HG03432 (cell line): Measurements from ENCODE around the gene NIBAN1.
A peak's percentile ranks its signal among the peaks of the same experiment; 100 is the strongest.
"Not testable (repeated sequence)": the region's sequence is repeated elsewhere in the genome, so short reads cannot be mapped to it uniquely, and the experiment has no call there.

Experiments used
- ATAC-seq: cut with Tn5 transposase; IDR thresholded peaks from one replicate; pipeline ENCODE4 v1.9.1; 2021; ENCODE audit warnings: mild to moderate bottlenecking, moderate library complexity; ENCODE audit not compliant: unreplicated experiment

NIBAN1 gene, protein sequence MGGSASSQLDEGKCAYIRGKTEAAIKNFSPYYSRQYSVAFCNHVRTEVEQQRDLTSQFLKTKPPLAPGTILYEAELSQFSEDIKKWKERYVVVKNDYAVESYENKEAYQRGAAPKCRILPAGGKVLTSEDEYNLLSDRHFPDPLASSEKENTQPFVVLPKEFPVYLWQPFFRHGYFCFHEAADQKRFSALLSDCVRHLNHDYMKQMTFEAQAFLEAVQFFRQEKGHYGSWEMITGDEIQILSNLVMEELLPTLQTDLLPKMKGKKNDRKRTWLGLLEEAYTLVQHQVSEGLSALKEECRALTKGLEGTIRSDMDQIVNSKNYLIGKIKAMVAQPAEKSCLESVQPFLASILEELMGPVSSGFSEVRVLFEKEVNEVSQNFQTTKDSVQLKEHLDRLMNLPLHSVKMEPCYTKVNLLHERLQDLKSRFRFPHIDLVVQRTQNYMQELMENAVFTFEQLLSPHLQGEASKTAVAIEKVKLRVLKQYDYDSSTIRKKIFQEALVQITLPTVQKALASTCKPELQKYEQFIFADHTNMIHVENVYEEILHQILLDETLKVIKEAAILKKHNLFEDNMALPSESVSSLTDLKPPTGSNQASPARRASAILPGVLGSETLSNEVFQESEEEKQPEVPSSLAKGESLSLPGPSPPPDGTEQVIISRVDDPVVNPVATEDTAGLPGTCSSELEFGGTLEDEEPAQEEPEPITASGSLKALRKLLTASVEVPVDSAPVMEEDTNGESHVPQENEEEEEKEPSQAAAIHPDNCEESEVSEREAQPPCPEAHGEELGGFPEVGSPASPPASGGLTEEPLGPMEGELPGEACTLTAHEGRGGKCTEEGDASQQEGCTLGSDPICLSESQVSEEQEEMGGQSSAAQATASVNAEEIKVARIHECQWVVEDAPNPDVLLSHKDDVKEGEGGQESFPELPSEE

DNA sequence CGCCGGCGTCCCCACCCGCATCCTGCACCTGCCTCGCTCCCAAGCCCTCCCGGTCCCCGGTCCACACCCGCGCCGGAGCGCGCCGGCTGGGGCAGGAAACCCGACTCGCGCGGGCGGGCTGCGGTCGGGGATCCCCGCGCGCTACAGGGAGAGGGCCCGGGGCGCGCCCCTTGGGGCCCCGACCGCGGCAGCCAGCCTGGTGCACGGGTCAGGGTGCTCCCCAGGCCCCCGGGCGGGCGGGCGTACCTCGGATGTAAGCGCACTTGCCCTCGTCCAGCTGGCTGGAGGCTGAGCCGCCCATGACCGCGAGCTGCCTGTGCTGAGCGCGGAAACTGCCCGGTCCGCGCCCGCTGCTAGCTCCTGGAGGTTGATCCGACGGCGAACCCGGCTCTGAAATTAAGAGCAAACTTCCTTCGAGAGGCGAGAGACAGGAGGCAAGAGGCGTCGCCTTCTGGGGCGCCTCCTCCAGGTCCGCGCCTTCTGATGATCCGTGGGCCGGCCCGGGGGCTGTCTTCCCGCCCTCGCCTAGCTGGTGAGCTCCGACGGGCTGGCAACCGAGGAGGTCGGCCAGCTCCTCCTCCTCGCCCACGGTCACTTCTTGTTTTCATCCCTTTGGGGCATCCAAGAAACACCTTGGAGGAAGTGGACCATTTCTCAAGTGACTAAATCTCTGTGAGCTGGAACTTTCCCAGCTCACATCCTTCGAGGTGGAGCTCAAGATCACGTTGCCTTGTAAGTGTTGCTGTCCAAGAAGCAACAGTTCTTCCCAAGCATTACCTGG lies at the start of gene NIBAN1:
Gene NIBAN1 (minus strand): TSS at position 453 of the 781 bp plus-strand sequence. CDS start 152 bp downstream, at position 301.
- peak; percentile 73 for ATAC-seq

DNA sequence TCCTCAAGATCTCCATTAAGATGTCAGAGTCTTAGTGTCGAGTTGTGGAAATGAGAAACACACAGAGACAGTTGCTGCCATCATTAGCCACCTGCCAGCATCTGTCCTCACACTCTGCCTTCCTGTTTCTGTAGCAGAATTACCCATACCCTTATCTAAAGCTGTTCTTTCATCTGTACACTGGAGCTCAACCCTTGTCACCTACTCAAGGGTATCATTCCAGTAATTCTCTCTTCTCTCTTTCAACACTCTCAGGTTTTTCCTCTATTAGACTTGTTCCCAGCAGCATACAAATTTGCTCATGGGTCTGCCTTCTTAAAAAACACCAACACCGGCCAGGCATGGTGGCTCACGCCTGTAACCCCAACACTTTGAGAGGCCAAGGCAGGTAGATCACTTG lies 43.7 kb upstream of the NIBAN1 start:
- no peak for ATAC-seq

DNA sequence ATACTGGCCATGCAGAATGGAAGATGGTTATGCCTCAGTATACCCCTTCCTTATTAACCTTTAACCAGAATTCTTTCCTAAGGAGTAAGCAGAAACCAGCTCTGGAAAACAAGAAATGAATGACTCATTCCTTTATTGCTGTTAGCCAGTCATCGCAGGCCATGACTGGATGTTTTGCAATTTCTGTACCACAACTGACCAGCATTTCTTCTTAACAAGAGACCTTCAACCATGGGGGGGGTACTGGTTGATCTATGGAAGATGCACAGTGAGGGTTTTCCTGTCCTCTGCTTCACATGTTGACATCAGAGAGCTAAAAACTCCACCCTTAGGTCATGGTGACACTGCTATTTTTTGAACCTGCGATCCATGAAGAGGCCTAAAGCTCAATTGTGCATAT lies 43.0 kb upstream of the NIBAN1 start:
- ATAC-seq: no peak

DNA sequence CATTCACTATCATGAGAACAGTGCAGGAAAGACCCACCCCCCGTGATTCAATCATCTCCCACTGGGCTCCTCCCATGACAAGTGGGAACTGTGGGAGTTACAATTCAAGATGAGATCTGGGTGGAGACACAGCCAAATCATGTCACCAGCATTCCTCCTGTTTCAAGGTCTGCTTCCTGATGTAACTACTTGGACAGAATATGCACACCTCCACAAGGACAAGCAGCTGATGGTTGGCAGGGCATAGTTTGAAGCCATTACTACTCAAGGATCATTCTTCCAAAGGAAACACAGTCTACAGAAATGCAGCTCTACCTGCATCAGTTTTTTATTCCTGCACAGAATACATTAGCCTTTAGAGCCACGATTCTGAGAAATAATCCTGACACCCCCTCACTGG lies 42.6 kb upstream of the NIBAN1 start:
- ATAC-seq: no peak

DNA sequence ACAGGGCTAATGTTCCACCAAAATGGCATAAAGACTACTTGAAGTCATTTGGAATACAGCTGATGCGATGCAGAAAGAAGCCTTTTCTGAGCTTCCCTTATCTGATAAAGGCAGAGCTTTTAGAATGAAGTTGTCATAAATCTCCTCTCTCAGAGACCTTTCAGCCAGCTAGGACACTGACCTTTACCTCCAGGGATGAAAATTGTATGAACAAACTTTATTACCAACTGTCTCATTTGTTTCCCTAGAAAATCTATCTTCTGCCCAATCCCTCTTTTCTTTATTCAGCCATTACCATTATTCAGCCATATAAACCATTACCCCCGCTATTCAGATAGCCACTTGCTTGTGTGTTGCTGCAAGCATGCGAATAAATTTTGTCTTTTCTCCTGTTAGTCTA lies 41.3 kb upstream of the NIBAN1 start:
- ATAC-seq: no peak

DNA sequence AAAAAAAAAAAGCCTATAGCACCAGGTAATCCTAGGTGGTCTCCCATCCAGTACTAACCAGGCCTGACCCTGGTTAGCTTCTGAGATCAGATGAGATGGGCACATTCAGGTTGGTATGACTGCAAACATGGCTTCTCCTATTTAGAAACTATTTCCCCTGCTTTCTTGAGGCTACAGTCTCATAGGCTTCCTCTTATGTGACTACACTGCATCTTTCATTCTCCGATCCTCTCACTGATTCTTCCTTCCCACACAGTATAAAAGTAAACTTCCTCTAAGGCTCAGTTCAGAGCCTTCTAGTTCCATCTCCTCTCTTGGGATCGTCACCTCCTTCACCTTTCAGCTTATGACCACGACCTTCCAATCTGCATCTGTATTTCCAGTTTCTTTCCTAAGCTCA lies 40.6 kb upstream of the NIBAN1 start:
- no peak for ATAC-seq

DNA sequence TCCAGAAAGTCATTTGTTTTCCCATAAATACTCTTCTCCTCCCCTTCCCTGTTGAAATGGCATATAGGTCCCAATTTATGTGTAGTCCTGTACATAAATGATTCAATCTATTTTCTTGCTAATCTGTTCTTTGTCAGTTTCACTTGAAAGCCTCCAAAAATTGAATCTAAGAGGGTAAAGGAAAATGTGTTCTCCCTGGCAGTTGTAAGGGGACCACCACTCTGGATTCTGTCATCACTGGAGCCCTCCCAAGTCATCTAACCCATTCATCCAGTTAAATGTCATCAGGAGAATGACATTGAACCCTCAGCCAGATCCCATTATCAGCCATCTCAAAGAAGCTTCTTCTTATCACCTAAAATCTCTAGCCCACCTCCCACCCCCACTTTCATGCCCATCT lies 36.1 kb upstream of the NIBAN1 start:
- no peak for ATAC-seq

DNA sequence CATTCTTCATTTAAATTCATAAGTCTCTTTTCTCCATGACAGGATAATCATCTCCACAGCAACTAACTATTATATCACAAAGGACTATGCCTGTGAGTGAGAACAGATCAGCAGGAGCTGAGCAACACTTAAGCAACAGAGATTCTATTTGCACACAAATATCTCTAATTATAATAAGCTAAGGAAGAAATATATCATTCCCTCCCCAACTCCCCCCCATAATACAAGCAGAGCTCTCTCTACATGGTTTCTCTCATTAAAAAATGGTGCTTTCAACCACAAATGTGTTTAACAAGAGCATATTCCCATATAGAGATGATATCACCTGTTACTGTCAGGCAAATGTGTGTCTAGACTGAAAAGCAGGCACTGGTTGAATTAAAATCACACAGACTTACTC lies 34.5 kb upstream of the NIBAN1 start:
- no peak for ATAC-seq

DNA sequence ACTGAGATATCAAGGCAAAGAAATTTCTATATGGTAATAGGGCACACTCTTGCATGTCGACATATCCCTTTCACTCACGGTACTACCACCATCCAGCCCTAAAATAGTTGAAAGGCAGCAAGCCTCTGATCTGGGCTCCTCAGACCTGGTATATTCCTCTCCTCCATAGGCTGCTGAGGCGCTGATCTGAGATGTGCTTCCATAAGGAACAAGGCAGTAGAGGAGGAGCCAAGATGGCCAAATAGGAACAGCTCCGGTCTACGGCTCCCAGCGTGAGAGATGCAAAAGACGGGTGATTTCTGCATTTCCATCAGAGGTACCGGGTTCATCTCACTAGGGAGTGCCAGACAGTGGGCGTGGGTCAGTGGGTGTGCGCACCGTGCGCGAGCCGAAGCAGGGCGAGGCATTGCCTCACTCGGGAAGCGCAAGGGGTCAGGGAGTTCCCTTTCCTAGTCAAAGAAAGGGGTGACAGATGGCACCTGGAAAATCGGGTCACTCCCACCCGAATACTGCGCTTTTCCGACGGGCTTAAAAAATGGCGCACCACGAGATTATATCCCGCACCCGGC lies 27.1 kb upstream of the NIBAN1 start:
- not testable (repeated sequence) for ATAC-seq

DNA sequence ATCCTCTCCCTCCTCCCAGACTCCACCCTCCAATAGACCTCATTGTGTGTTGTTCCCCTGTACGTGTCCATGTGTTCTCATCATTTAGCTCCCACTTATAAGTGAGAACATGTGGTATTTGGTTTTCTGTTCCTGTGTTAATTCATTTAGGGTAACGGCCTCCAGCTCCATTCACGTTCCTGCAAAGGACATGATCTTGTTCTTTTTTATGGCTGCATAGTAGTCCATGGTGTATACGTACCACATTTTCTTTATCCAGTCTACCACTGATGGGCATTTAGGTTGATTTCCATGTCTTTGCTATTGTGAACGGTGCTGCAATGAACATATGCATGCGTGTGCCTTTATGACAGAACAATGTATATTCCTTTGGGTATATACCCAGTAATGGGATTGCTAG lies 25.7 kb upstream of the NIBAN1 start:
- not testable (repeated sequence) for ATAC-seq

DNA sequence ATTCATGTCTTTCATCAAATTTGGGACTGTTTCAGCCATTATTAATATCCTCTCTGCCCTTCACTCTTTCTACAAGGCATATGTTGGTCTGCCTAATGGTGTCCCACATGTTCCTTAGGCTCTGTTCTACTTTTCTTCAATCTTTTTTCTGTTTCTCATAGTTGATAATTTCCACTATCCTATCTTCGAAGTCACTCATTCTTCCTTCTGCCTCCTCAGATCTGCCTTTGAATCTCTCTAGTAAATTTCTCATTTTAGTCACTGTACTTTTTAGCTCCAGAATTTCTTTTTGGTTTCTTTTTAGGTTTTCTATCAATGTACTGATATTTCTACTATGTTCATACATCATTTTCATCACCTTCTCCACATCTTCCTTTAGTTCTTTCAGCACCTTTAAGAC lies 20.0 kb upstream of the NIBAN1 start:
- ATAC-seq: no peak

DNA sequence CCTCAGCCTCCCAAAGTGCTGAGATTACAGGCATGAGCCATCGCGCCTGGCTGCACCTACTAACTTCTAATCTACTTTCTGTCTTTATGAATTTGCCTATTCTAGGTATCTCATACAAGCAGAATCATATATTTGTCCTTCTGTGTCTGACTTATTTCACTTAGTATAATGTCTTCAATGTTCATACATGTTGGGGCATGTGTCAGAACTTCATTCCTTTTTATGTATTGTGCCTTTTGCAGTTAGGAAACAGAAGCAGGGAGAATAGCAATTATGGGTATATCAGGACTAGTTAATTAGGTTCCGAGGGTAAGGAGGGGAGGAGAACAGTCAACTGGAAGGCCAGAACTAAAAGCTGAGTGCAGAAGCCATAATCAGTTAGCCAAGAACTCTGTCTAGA lies 18.0 kb upstream of the NIBAN1 start:
- no peak for ATAC-seq

DNA sequence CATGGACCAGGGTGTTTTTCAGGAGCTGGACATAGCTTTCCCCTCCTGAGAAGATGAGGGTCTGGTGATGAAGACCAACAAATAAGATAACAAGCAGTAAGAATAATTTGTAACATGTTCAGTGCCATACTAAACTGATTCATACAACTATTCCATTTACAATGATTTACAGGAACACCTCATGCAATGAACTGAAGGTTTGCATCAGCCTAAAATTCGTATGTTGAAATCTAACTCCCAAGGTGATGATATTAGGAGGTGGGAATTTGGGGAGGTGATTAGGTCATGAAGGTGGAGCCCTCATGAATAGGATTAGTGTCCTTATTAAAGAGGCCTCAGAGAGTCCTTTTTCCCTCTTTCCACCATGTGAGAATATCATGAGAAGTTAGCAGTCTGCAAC lies 15.9 kb upstream of the NIBAN1 start:
- ATAC-seq: no peak

DNA sequence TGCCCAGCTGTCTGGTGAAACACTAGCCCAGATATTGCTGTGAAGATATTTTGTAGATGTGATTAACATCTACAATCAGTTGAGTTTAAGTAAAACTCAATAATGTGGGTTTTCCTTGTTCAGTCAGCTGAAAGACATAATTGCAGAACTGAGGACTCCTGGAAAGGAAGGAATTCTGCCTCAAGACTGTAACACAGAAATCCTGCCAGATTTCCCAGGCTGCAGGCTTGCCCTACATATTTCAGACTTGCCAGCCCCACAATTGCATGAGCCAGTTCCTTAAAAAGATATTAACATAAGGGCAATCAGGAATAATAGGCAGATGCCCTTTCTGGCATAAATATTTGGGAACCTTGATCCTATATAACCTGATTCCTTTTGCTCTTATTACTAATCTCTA lies 14.2 kb upstream of the NIBAN1 start:
- ATAC-seq: no peak

DNA sequence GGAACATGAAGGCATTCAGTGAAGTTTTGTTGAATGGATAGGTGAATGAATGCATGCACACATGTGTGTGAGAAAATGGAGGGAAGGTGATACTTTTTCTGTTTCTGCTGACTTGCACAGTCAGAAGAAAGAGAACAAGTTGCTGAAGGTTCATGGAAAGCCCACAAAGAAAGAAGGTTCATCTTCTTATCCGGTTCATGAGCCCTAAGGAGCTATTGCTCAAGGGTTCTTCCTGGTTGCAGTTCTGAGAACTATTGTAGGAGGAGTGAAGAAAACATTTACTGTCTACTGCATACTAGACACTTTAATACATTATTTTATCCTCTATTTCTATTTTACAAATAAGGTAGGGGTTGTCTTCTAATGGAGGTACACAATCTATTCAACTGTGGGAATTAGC lies 13.4 kb upstream of the NIBAN1 start:
- no peak for ATAC-seq

DNA sequence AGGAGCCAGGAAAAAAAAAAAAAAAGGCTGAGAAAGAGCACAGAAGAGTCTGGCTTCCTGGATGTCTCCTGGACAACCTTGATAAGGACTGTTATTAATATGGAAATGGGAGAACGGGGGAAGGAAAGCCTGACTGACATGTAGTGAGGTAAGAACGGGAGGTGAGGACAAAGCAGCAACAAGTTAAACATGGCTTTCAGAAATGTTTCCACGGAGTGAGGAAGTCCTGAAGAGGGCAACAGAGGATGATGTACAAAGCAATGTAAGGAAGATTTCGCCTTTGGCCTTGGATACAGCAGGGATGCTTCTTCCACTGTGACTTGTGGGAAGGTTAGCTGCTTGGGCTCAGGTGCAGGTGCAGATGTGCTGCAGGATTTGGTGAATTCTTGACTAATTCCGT lies 11.9 kb upstream of the NIBAN1 start:
- ATAC-seq: no peak

DNA sequence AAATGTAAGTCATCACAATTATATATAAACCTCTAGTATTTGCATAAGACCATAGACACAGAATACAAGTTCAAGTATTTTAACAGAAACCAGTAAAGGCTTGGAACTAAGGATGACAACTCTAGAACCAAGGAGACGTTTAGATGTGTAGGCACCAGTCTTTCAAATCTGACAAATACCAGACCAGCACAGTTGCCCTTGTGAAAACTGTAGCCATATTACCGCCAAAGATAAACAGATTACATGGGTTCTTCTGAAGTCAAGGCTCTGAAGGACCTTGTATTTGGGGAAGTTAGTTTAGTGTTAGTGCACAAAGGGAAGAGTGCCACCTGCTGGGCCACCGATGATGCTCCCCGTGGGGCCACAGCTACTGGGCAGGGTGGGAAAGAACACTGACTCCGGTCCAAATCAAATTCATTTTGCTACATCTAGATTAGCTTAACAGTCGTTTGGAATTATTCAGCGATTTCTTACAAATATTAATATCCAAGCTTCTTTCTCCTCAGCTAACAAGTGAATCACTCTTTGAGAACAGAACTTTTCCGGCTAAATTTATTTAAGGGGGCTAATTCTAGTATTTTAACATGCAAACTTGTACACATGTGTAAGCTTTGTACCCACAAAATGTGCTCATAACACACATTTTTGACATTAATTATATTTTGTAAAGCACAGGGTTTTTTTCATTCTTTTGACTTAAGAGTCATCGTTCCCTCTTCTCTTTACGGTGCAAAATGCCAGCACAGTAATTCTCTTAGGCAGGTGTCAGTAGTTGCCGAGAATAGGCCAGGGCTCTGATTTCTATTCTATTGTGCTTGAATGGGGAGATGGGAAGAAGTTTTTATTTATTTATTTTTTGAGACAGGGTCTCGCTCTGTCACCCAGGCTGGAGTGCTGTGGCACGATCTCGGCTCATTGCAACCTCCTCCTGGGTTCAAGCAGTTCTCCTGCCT lies 8.0 kb upstream of the NIBAN1 start:
- ATAC-seq: peak; percentile 98

DNA sequence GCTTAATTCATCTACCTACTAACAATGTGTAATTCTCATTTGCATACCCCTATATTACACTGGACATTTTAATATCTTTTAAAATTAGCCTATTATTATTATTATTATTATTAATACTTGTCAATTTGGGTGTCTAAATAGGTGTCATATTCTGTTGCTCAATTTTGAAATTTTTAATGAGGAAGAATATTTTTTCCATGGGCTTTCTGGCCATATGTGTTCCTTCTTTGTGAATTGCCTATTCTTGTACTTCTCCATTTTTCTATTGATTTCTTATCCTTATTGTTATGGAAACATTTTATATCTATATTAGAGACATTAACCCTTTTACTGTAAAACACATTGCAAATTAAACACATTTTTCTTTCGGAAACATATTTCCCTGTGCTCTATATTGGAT lies 6.4 kb upstream of the NIBAN1 start:
- ATAC-seq: no peak

DNA sequence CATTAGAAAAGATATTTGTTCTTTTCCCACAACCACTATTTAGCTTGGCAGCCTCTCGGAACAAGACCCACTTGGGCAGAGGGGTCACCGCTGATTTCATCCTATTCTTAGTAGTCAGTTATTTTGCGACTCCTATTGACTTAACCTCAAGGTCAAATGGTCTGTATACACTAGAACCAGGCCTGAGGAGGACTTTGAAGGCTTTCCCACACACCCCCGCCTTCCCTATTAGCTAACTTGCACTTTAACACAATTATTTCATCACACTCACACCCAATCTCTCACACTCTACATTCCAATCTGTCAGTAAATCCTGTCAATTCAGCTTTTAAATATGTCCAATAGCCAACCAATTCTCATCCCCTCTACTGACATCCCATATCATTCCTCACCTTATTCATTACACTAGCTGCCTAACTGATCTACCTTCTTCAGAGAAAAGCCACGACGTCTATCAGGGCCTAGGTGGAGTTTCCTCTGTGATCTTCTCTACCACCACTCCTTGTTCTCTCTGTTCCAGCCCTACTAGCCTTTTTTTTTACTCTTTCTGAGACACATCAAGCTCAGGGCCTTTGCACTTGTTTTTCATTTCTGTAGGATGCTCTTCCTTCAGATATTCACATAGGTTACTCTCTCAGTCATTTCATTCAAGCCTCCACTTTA lies 1.0 kb upstream of the NIBAN1 start:
- ATAC-seq: no peak

DNA sequence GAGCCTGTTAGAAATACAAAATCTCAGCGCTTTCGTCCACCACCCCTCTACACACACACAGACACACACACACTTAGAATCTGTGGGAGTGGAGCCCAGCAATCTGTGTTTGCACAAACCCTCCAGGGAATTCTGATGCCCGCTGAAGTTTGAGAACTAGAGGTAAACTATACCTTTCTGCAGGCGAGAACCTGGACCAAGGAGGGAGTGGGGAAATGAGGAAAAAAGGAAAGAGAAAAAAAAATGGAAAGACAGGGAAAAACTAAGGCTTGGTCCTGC lies 468 bp upstream of the NIBAN1 start:
- no peak for ATAC-seq
